Uterus (tissue), 4 donors: ENCODE data around the gene ELMO1. TPM values are rescaled to one million over a fixed set of nuclear protein-coding genes. Genes with fewer than 3 reads are reported as not detected.

Source experiments
- DNase-seq, 2 donors: peaks; one replicate each; pipeline ENCODE4 v3.0.0-alpha.2; 2019 to 2020
- H3K27ac ChIP-seq, 2 donors: fragments of 200-600 bp; sonication (generic); 1 replicate in 1 of 2; 2 replicates in 1 of 2; pipeline ENCODE4 v1.5.1; 2016 to 2018
- H3K27me3 ChIP-seq, 2 donors: fragments of 200-600 bp; sonication (generic); one replicate each; pipeline ENCODE4 v1.5.1; 2018 to 2019; ENCODE audit warnings: control low read depth in 1 of 2
- H3K36me3 ChIP-seq, 2 donors: fragments of 200-600 bp; sonication (generic); one replicate each; pipeline ENCODE4 v1.5.1; 2019; ENCODE audit warnings: control low read depth in 1 of 2
- H3K4me1 ChIP-seq, 2 donors: fragments of 200-600 bp; sonication (generic); one replicate each; pipeline ENCODE4 v1.5.1; 2018 to 2019; ENCODE audit warnings: control low read depth in 1 of 2
- H3K4me3 ChIP-seq, 2 donors: fragments of 200-600 bp; sonication (generic); 1 replicate in 1 of 2; 2 replicates in 1 of 2; pipeline ENCODE4 v1.5.1; 2018 to 2019; ENCODE audit warnings: mild to moderate bottlenecking in 1 of 2
- H3K9me3 ChIP-seq, 2 donors: fragments of 200-600 bp; sonication (generic); one replicate each; pipeline ENCODE4 v1.5.1; 2019; ENCODE audit warnings: control low read depth in 1 of 2
- POLR2A ChIP-seq, 2 donors: fragments of 450-650 bp; IDR thresholded peaks; one replicate each; pipeline ENCODE4 v1.6.1; 2016; ENCODE audit warnings: antibody characterized with exemption in 2 of 2, mild to moderate bottlenecking in 1 of 2, moderate library complexity in 1 of 2
- intact Hi-C: fragments of 100-400 bp; cut with DNase I; formaldehyde crosslinking; loops from one replicate; pipeline ENCODE4 v1.15.1; 2023; ENCODE audit warnings: low total_unique reads
- total RNA-seq, 4 donors: library from RNA; depleted of rRNA in 3 of 4; stranded (reverse); fragments of >200 nt in 3 of 4; gene quantifications; one replicate each; pipeline versions ENCODE4 v1.1.0 to v1.2.4, GENCODE V29; 2014 to 2023
- TF ChIP-seq, protein P1 (sequence below), 4 experiments: fragments of 200-600 bp in 2 of 4; fragments of 450-650 bp in 2 of 4; sonication (generic) in 2 of 4; IDR thresholded peaks; one replicate each; pipeline ENCODE4 v1.5.1; 2016 to 2019; ENCODE audit warnings: antibody characterized with exemption in 4 of 4, mild to moderate bottlenecking in 2 of 4, moderate library complexity in 1 of 4
- donor health status: DM: yes; HTN: yes; CAD: no.

The ELMO1 gene
- total RNA-seq, 4 donors from 2014 or later: 37.9 to 64.7 (median 55.5) TPM

- H3K4me1 ChIP-seq: no peaks in the 10 kb centered on the region
- no peak for TF ChIP-seq POLR2A (IDR thresholded peaks at IDR 0.05)
- TF ChIP-seq, protein P1, sequence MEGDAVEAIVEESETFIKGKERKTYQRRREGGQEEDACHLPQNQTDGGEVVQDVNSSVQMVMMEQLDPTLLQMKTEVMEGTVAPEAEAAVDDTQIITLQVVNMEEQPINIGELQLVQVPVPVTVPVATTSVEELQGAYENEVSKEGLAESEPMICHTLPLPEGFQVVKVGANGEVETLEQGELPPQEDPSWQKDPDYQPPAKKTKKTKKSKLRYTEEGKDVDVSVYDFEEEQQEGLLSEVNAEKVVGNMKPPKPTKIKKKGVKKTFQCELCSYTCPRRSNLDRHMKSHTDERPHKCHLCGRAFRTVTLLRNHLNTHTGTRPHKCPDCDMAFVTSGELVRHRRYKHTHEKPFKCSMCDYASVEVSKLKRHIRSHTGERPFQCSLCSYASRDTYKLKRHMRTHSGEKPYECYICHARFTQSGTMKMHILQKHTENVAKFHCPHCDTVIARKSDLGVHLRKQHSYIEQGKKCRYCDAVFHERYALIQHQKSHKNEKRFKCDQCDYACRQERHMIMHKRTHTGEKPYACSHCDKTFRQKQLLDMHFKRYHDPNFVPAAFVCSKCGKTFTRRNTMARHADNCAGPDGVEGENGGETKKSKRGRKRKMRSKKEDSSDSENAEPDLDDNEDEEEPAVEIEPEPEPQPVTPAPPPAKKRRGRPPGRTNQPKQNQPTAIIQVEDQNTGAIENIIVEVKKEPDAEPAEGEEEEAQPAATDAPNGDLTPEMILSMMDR (IDR thresholded peaks at IDR 0.05): no peak
- no peaks in the 10 kb centered on the region for H3K27me3 ChIP-seq
- no peak for DNase-seq
- H3K27ac ChIP-seq: peak overlapping the region in 1 of 2 donors; percentile 45
- intact Hi-C loops: no loop called here
- no peak overlapping the region for H3K4me3 ChIP-seq
- no peaks in the 10 kb centered on the region for H3K9me3 ChIP-seq
- no peaks in the 10 kb centered on the region for H3K36me3 ChIP-seq
These were observed 32.5 kb upstream of the ELMO1 start for GRCh38 chr7:37481154-37481553.

- no peaks in the 10 kb centered on the region for H3K27me3 ChIP-seq
- no peak overlapping the region for H3K4me3 ChIP-seq
- TF ChIP-seq POLR2A (IDR thresholded peaks at IDR 0.05): no peak
- TF ChIP-seq, protein P1 (IDR thresholded peaks at IDR 0.05): no peak
- H3K27ac ChIP-seq: peak overlapping the region in 1 of 2 donors; percentile 45
- intact Hi-C loops: no loop called here
- peak in 1 of 2 donors; percentile 54 for DNase-seq
- no peaks in the 10 kb centered on the region for H3K4me1 ChIP-seq
- no peaks in the 10 kb centered on the region for H3K9me3 ChIP-seq
- no peaks in the 10 kb centered on the region for H3K36me3 ChIP-seq
These were observed 31.7 kb upstream of the ELMO1 start for GRCh38 chr7:37480041-37481031.

- H3K27me3 ChIP-seq: no peaks in the 10 kb centered on the region
- no peaks in the 10 kb centered on the region for H3K36me3 ChIP-seq
- TF ChIP-seq, protein P1 (IDR thresholded peaks at IDR 0.05): no peak
- TF ChIP-seq POLR2A (IDR thresholded peaks at IDR 0.05): no peak
- H3K27ac ChIP-seq: no peak overlapping the region
- no peak for DNase-seq
- no peaks in the 10 kb centered on the region for H3K9me3 ChIP-seq
- no peaks in the 10 kb centered on the region for H3K4me1 ChIP-seq
- no peak overlapping the region for H3K4me3 ChIP-seq
- intact Hi-C loops: no loop called here
These were observed 28.3 kb upstream of the ELMO1 start for GRCh38 chr7:37476881-37477450.

- no peak for TF ChIP-seq POLR2A (IDR thresholded peaks at IDR 0.05)
- TF ChIP-seq, protein P1 (IDR thresholded peaks at IDR 0.05): no peak
- Histone ChIP-seq H3K27me3 (no peaks in the 10 kb centered on the region), H3K4me1 (no peaks in the 10 kb centered on the region), H3K4me3 (no peak overlapping the region), H3K36me3 (no peaks in the 10 kb centered on the region), H3K9me3 (no peaks in the 10 kb centered on the region), H3K27ac (no peak overlapping the region)
- intact Hi-C loops: no loop called here
- DNase-seq: no peak
These were observed 27.8 kb upstream of the ELMO1 start for GRCh38 chr7:37476428-37476827.

GRCh38 chr7:37475646-37476045 is 27.0 kb upstream of the ELMO1 start:
- TF ChIP-seq, protein P1 (IDR thresholded peaks at IDR 0.05): no peak
- no peak for TF ChIP-seq POLR2A (IDR thresholded peaks at IDR 0.05)
- intact Hi-C loops: no loop called here

More at GRCh38 chr7:37475646-37476045, 27.0 kb upstream of the ELMO1 start:
- Histone ChIP-seq H3K27ac (no peak overlapping the region), H3K36me3 (no peaks in the 10 kb centered on the region), H3K4me1 (no peaks in the 10 kb centered on the region), H3K4me3 (no peak overlapping the region), H3K27me3 (no peaks in the 10 kb centered on the region), H3K9me3 (no peaks in the 10 kb centered on the region)
- DNase-seq: no peak
